NCI-H1694 (cell line): Measurements from ENCODE around the gene LONRF3.
A peak's percentile ranks its signal among the peaks of the same experiment; 100 is the strongest.

Source experiments
- DNase-seq: peaks from one replicate; lab custom pipeline; 2025; lab: John Stamatoyannopoulos, UW

Gene LONRF3

GRCh38 chrX:119036107-119037029 lies 62.0 kb downstream of the LONRF3 start:
- no peak for DNase-seq

- DNase-seq: no peak
Observed at GRCh38 chrX:119040432-119040831, 66.0 kb downstream of the LONRF3 start.

GRCh38 chrX:119041175-119041574 lies 66.8 kb downstream of the LONRF3 start:
- DNase-seq: no peak

- DNase-seq: no peak
Observed at GRCh38 chrX:119042040-119042439, 67.6 kb downstream of the LONRF3 start.

- DNase-seq: no peak
Observed at GRCh38 chrX:119042996-119043395, 68.6 kb downstream of the LONRF3 start.

- no peak for DNase-seq
Observed at GRCh38 chrX:119045884-119046283, 71.5 kb downstream of the LONRF3 start.

- no peak for DNase-seq
Observed at GRCh38 chrX:119055687-119056086, 81.3 kb downstream of the LONRF3 start.

GRCh38 chrX:119062750-119063374 lies 88.4 kb downstream of the LONRF3 start:
- no peak for DNase-seq

- no peak for DNase-seq
Observed at GRCh38 chrX:119063428-119063827, 89.0 kb downstream of the LONRF3 start.

DNA sequence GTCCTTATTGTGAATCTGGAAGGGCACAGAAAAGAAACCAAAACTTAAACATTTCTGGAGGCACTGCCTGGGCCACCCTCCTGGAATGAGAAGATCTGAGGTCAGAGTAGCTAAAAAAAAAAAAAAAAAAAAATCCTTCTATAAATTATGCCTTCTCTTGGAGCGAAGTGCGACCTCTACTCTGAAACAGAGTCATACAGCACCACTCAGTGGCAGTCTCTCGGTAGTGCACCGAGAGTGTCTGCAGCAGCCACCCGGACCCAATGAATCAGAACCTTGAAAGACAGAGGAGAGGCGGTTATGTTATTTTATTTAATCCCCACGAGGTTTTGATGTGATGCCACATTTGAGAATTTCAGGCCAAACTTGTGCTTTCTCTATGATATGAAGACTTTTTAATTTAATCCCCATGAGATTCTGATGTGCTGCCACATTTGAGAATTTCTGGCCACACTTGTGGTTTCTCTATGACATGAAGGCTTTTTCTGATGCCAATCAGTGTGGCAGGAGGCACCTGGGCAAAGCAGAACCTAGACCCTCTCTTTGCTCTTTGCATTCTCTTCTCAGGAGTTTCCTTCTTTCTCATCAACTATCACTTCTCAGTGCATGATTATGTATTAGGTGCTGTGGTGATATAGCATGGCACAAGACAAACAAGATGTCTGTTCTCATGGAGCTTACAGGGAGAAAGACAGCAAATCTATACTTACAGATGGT lies 92.8 kb downstream of the LONRF3 start:
- peak; percentile 58 for DNase-seq
